ENCODE data around the gene SOS1.
"Not testable (repeated sequence)": the region's sequence is repeated elsewhere in the genome, so short reads cannot be mapped to it uniquely, and the experiment has no call there.

Gene SOS1

GRCh38 chr2:39120771-39121522, at the start of gene SOS1:
Gene SOS1, minus strand, starts transcription at chr2:39121051. Its CDS starts 629 bp downstream, at chr2:39120422.
- H3K27me3 Mint-ChIP-seq = no peaks in the 10 kb centered on the region
- peak within 1 kb of the TSS; percentile 90 for H3K27ac Mint-ChIP-seq
- peak within 1 kb of the TSS; percentile 93 for H3K4me3 Mint-ChIP-seq
- H3K36me3 Mint-ChIP-seq (ENCODE audit: low read depth) = peaks cover 20% of the 10 kb centered on the region
- peak; percentile 58 for ATAC-seq
- H3K9me3 Mint-ChIP-seq = no peaks in the 10 kb centered on the region
- DNase-seq = peak; percentile 96
- peaks cover 63% of the 10 kb centered on the region for H3K4me1 Mint-ChIP-seq

- H3K4me3 Mint-ChIP-seq = no peak overlapping the region
- peaks cover 8% of the 10 kb centered on the region for H3K4me1 Mint-ChIP-seq
- H3K36me3 Mint-ChIP-seq (ENCODE audit: low read depth) = no peaks in the 10 kb centered on the region
- no peak for ATAC-seq
- H3K9me3 Mint-ChIP-seq = no peaks in the 10 kb centered on the region
- peaks cover 6% of the 10 kb centered on the region for H3K27me3 Mint-ChIP-seq
- DNase-seq = no peak
- no peak overlapping the region for H3K27ac Mint-ChIP-seq
These were observed 43.2 kb upstream of the SOS1 start for GRCh38 chr2:39164089-39164488.

GRCh38 chr2:39160982-39161381, 40.1 kb upstream of the SOS1 start:
- no peaks in the 10 kb centered on the region for H3K36me3 Mint-ChIP-seq (ENCODE audit: low read depth)

GRCh38 chr2:39159283-39159682, 38.4 kb upstream of the SOS1 start:
- no peaks in the 10 kb centered on the region for H3K4me1 Mint-ChIP-seq
- ATAC-seq = no peak
- DNase-seq = no peak
- no peaks in the 10 kb centered on the region for H3K36me3 Mint-ChIP-seq (ENCODE audit: low read depth)
- H3K27me3 Mint-ChIP-seq = peaks cover 6% of the 10 kb centered on the region
- no peaks in the 10 kb centered on the region for H3K9me3 Mint-ChIP-seq
- no peak overlapping the region for H3K27ac Mint-ChIP-seq
- no peak overlapping the region for H3K4me3 Mint-ChIP-seq

More at GRCh38 chr2:39160982-39161381, 40.1 kb upstream of the SOS1 start:
- no peak overlapping the region for H3K27ac Mint-ChIP-seq
- no peak for DNase-seq
- H3K27me3 Mint-ChIP-seq = peaks cover 6% of the 10 kb centered on the region
- H3K9me3 Mint-ChIP-seq = no peaks in the 10 kb centered on the region
- no peak for ATAC-seq
- H3K4me1 Mint-ChIP-seq = no peaks in the 10 kb centered on the region
- H3K4me3 Mint-ChIP-seq = no peak overlapping the region

GRCh38 chr2:39158351-39158750, 37.5 kb upstream of the SOS1 start:
- H3K4me1 Mint-ChIP-seq = no peaks in the 10 kb centered on the region
- H3K27ac Mint-ChIP-seq = no peak overlapping the region
- no peak overlapping the region for H3K4me3 Mint-ChIP-seq
- DNase-seq = no peak
- H3K27me3 Mint-ChIP-seq = peaks cover 2% of the 10 kb centered on the region
- ATAC-seq = no peak
- no peaks in the 10 kb centered on the region for H3K9me3 Mint-ChIP-seq
- no peaks in the 10 kb centered on the region for H3K36me3 Mint-ChIP-seq (ENCODE audit: low read depth)

GRCh38 chr2:39156846-39157245, 36.0 kb upstream of the SOS1 start:
- Mint-ChIP-seq H3K4me1 (no peaks in the 10 kb centered on the region), H3K27ac (no peak overlapping the region), H3K36me3 (ENCODE audit: low read depth) (no peaks in the 10 kb centered on the region), H3K9me3 (no peaks in the 10 kb centered on the region), H3K4me3 (no peak overlapping the region), H3K27me3 (no peaks in the 10 kb centered on the region)
- ATAC-seq (no peak), DNase-seq (no peak)

- no peak for DNase-seq
- no peak for ATAC-seq
- Mint-ChIP-seq H3K27me3 (no peaks in the 10 kb centered on the region), H3K27ac (no peak overlapping the region), H3K4me1 (no peaks in the 10 kb centered on the region), H3K4me3 (no peak overlapping the region), H3K36me3 (ENCODE audit: low read depth) (no peaks in the 10 kb centered on the region), H3K9me3 (no peaks in the 10 kb centered on the region)
These were observed 35.3 kb upstream of the SOS1 start for GRCh38 chr2:39156107-39156506.

GRCh38 chr2:39155573-39155972, 34.7 kb upstream of the SOS1 start:
- H3K9me3 Mint-ChIP-seq; H3K36me3 Mint-ChIP-seq (ENCODE audit: low read depth); ATAC-seq; H3K4me1 Mint-ChIP-seq; H3K27ac Mint-ChIP-seq; H3K4me3 Mint-ChIP-seq; DNase-seq; H3K27me3 Mint-ChIP-seq: not testable (repeated sequence)

GRCh38 chr2:39154944-39155343, 34.1 kb upstream of the SOS1 start:
- DNase-seq = no peak
- ATAC-seq = no peak
- peaks cover 3% of the 10 kb centered on the region for H3K4me1 Mint-ChIP-seq
- H3K4me3 Mint-ChIP-seq = no peak overlapping the region
- no peaks in the 10 kb centered on the region for H3K36me3 Mint-ChIP-seq (ENCODE audit: low read depth)
- H3K9me3 Mint-ChIP-seq = no peaks in the 10 kb centered on the region
- no peaks in the 10 kb centered on the region for H3K27me3 Mint-ChIP-seq
- H3K27ac Mint-ChIP-seq = no peak overlapping the region

- no peak for ATAC-seq
- H3K9me3 Mint-ChIP-seq = no peaks in the 10 kb centered on the region
- DNase-seq = no peak
- no peak overlapping the region for H3K4me3 Mint-ChIP-seq
- no peaks in the 10 kb centered on the region for H3K36me3 Mint-ChIP-seq (ENCODE audit: low read depth)
- H3K4me1 Mint-ChIP-seq = peaks cover 3% of the 10 kb centered on the region
- no peaks in the 10 kb centered on the region for H3K27me3 Mint-ChIP-seq
- no peak overlapping the region for H3K27ac Mint-ChIP-seq
These were observed 32.5 kb upstream of the SOS1 start for GRCh38 chr2:39153312-39153711.

GRCh38 chr2:39152504-39152903, 31.7 kb upstream of the SOS1 start:
- Mint-ChIP-seq H3K27me3 (no peaks in the 10 kb centered on the region), H3K27ac (no peak overlapping the region), H3K36me3 (ENCODE audit: low read depth) (no peaks in the 10 kb centered on the region), H3K9me3 (no peaks in the 10 kb centered on the region), H3K4me1 (peaks cover 3% of the 10 kb centered on the region), H3K4me3 (no peak overlapping the region)
- DNase-seq = no peak
- ATAC-seq = no peak

- DNase-seq = no peak
- H3K9me3 Mint-ChIP-seq = no peaks in the 10 kb centered on the region
- no peaks in the 10 kb centered on the region for H3K36me3 Mint-ChIP-seq (ENCODE audit: low read depth)
- ATAC-seq = no peak
- H3K4me1 Mint-ChIP-seq = peaks cover 3% of the 10 kb centered on the region
- H3K27me3 Mint-ChIP-seq = no peaks in the 10 kb centered on the region
- no peak overlapping the region for H3K4me3 Mint-ChIP-seq
- H3K27ac Mint-ChIP-seq = no peak overlapping the region
These were observed 30.1 kb upstream of the SOS1 start for GRCh38 chr2:39150890-39151497.

- ATAC-seq = no peak
- Mint-ChIP-seq H3K27ac (no peak overlapping the region), H3K27me3 (no peaks in the 10 kb centered on the region), H3K9me3 (no peaks in the 10 kb centered on the region), H3K36me3 (ENCODE audit: low read depth) (no peaks in the 10 kb centered on the region), H3K4me3 (no peak overlapping the region), H3K4me1 (peaks cover 3% of the 10 kb centered on the region)
- no peak for DNase-seq
These were observed 29.3 kb upstream of the SOS1 start for GRCh38 chr2:39150102-39150562.

- Mint-ChIP-seq H3K9me3 (no peaks in the 10 kb centered on the region), H3K36me3 (ENCODE audit: low read depth) (no peaks in the 10 kb centered on the region), H3K4me1 (peaks cover 18% of the 10 kb centered on the region), H3K27me3 (no peaks in the 10 kb centered on the region), H3K4me3 (no peak overlapping the region), H3K27ac (no peak overlapping the region)
- ATAC-seq = no peak
- DNase-seq = no peak
These were observed 25.8 kb upstream of the SOS1 start for GRCh38 chr2:39146630-39147029.

GRCh38 chr2:39145906-39146421, 25.1 kb upstream of the SOS1 start:
- H3K27me3 Mint-ChIP-seq = no peaks in the 10 kb centered on the region
- no peaks in the 10 kb centered on the region for H3K36me3 Mint-ChIP-seq (ENCODE audit: low read depth)
- H3K9me3 Mint-ChIP-seq = no peaks in the 10 kb centered on the region
- H3K4me1 Mint-ChIP-seq = peaks cover 23% of the 10 kb centered on the region
- no peak overlapping the region for H3K27ac Mint-ChIP-seq
- no peak overlapping the region for H3K4me3 Mint-ChIP-seq
- no peak for DNase-seq
- ATAC-seq = no peak
